PC-9 (cell line): Measurements from ENCODE around the gene RNLS. TPM values are rescaled to one million over a fixed set of nuclear protein-coding genes. Genes with fewer than 3 reads are reported as not detected.
A peak's percentile ranks its signal among the peaks of the same experiment; 100 is the strongest.

Experiments used
- BruUV-seq: library from RNA; stranded (reverse); fragments of 400-500 nt; replicated peaks from 2 replicates; lab custom pipeline; 2021; lab: Mats Ljungman, UMichigan
- CTCF ChIA-PET: fragments of 300-600 bp; sonication (Branson Sonifier 250); formaldehyde crosslinking; loops from one replicate; lab custom pipeline; 2022; ENCODE audit warnings: antibody characterized with exemption; lab: Charles Lee
- POLR2A ChIA-PET: fragments of 300-600 bp; sonication (Branson Sonifier 250); formaldehyde crosslinking; loops from one replicate; lab custom pipeline; 2022; ENCODE audit warnings: antibody characterized with exemption; ENCODE audit not compliant: unreplicated experiment; lab: Charles Lee
- DNase-seq, 2 experiments: peaks; one replicate each; pipeline versions ENCODE4 v3.0.0 to v3.0.0-alpha.2; 2015 to 2022; ENCODE audit warnings: mixed read lengths in 1 of 2
- H2AFZ ChIP-seq: fragments of 200-600 bp; sonication (generic); 2 replicates; pipeline ENCODE4 v1.8.1; 2017; ENCODE audit warnings: antibody characterized with exemption
- H3F3A ChIP-seq: fragments of 200-600 bp; sonication (generic); 2 replicates; pipeline ENCODE4 v1.8.1; 2017; ENCODE audit warnings: antibody characterized with exemption, mild to moderate bottlenecking, low read depth; ENCODE audit not compliant: insufficient read depth
- H3K27ac ChIP-seq: fragments of 200-600 bp; sonication (generic); 2 replicates; pipeline ENCODE4 v1.6.1; 2016; ENCODE audit warnings: mixed run types
- H3K27me3 ChIP-seq: fragments of 200-600 bp; sonication (generic); 2 replicates; pipeline ENCODE4 v1.6.1; 2016; ENCODE audit warnings: low read depth, mixed run types; ENCODE audit not compliant: insufficient read depth
- H3K36me3 ChIP-seq: fragments of 200-600 bp; sonication (generic); 2 replicates; pipeline ENCODE4 v1.6.1; 2016; ENCODE audit warnings: low read depth, mixed run types
- H3K4me1 ChIP-seq: fragments of 200-600 bp; sonication (generic); replicated peaks from 2 replicates; pipeline ENCODE4 v1.6.1; 2016; ENCODE audit warnings: mixed run types; ENCODE audit not compliant: insufficient read depth
- H3K4me2 ChIP-seq: fragments of 200-600 bp; sonication (generic); 2 replicates; pipeline ENCODE4 v1.6.1; 2017; ENCODE audit warnings: mixed run types
- H3K4me3 ChIP-seq: fragments of 200-600 bp; sonication (generic); 2 replicates; pipeline ENCODE4 v1.6.1; 2016; ENCODE audit warnings: mixed run types
- H3K79me2 ChIP-seq: fragments of 200-600 bp; sonication (generic); 2 replicates; pipeline ENCODE4 v1.6.1; 2017; ENCODE audit warnings: low read depth, mixed run types
- H3K9me2 ChIP-seq: fragments of 200-600 bp; sonication (generic); 2 replicates; pipeline ENCODE4 v1.8.1; 2017; ENCODE audit warnings: mild to moderate bottlenecking; ENCODE audit not compliant: insufficient read depth
- H3K9me3 ChIP-seq: fragments of 200-600 bp; sonication (generic); 2 replicates; pipeline ENCODE4 v1.8.1; 2016; ENCODE audit warnings: low read depth; ENCODE audit not compliant: insufficient read depth
- H4K20me1 ChIP-seq: fragments of 200-600 bp; sonication (generic); 2 replicates; pipeline ENCODE4 v1.8.1; 2017; ENCODE audit not compliant: insufficient read depth
- EZH2 ChIP-seq: fragments of 200-600 bp; sonication (generic); IDR thresholded peaks from 2 replicates; pipeline ENCODE4 v1.8.0; 2017; ENCODE audit warnings: antibody characterized with exemption, low read depth
- intact Hi-C: fragments of 100-400 bp; cut with micrococcal nuclease; formaldehyde crosslinking; loops from one replicate; pipeline ENCODE4 v1.10.0; 2022; ENCODE audit not compliant: unreplicated experiment
- total RNA-seq: library from RNA; stranded (reverse); gene quantifications from 2 replicates; pipeline ENCODE4 v1.2.3, GENCODE V29; 2021
- TF ChIP-seq, protein P1 (sequence below): fragments of 200-600 bp; sonication (generic); conservative IDR thresholded peaks from 2 replicates; pipeline ENCODE4 v1.6.1; 2017; ENCODE audit warnings: mixed run types, antibody characterized with exemption, mild to moderate bottlenecking, moderate library complexity

RNLS gene
- total RNA-seq, 1 experiment from 2014 or later: not detected

DNA sequence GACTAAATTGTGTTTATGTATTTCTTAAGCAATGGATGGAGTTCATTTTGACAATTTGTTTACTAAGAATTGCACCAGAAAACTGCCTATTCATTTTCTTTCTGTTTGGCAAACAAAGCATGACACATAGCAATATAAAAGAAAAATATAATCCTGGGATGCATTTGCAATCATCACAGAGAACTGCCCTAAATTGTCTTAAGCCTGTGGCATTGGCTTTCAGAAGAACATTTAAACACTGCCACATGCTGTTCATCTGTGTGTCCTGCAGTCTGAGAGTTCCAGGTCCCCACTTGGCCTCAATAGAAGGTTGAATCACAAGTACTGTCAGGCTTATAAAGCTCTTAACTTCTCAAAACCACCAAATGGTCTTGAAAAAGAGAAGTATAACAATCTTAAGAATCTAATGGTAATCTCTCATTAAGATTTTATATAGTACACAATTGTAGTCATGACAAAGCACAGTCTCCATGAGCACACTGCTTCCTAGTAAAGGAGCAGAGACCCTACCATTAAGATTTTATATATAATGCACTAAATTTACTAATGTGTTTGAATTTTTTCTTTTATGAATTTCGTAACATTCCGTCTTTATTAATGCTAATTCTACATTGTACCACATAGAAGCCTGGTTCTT lies 29.9 kb downstream of the RNLS start:
- POLR2A ChIA-PET: no interaction called here

DNA sequence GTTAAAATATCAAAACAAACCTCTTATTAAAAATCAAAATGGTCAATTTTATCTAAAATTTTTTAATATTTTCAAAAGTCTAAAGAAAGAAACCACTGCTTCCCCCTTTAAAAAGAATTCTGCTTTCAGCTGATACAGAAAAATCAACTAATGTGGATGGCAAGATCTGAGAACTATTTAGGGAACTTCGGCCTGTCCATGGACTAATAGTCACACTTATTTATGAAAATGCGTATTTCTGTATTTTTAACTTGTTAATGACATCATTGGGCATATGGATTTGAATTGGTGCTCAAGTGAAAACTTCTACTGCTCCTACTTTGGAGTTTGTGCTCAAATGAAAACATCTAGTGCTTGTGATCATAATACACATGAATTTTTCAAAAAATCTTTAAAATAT lies 31.9 kb downstream of the RNLS start:
- Histone ChIP-seq H2AFZ (no peak overlapping the region), H3K9me3 (no peaks in the 10 kb centered on the region; the same call in 1 of the 2 replicates), H3K4me1 (peaks cover 6% of the 10 kb centered on the region), H3K79me2 (no peaks in the 10 kb centered on the region), H3K9me2 (no peaks in the 10 kb centered on the region), H3K27me3 (no peaks in the 10 kb centered on the region), H3K27ac (no peak overlapping the region), H4K20me1 (no peaks in the 10 kb centered on the region), H3K4me2 (no peak overlapping the region), H3F3A (0 out of 2 replicates have a peak, but pooled peaks cover 3% of the 10 kb centered on the region), H3K4me3 (no peak overlapping the region), H3K36me3 (no peaks in the 10 kb centered on the region)
- BruUV-seq: no TSS peak
- DNase-seq: no peak
- TF ChIP-seq EZH2: no peak
- TF ChIP-seq, protein P1, sequence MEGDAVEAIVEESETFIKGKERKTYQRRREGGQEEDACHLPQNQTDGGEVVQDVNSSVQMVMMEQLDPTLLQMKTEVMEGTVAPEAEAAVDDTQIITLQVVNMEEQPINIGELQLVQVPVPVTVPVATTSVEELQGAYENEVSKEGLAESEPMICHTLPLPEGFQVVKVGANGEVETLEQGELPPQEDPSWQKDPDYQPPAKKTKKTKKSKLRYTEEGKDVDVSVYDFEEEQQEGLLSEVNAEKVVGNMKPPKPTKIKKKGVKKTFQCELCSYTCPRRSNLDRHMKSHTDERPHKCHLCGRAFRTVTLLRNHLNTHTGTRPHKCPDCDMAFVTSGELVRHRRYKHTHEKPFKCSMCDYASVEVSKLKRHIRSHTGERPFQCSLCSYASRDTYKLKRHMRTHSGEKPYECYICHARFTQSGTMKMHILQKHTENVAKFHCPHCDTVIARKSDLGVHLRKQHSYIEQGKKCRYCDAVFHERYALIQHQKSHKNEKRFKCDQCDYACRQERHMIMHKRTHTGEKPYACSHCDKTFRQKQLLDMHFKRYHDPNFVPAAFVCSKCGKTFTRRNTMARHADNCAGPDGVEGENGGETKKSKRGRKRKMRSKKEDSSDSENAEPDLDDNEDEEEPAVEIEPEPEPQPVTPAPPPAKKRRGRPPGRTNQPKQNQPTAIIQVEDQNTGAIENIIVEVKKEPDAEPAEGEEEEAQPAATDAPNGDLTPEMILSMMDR: no peak
- ChIA-PET POLR2A (no interaction called here), CTCF (no interaction called here)
- intact Hi-C loops: loop anchor here (5.0 kb wide), 1 partner anchor 149 kb away; no protein-coding TSS in a partner anchor

More for the DNA sequence above, 29.9 kb downstream of the RNLS start:
- intact Hi-C loops: loop anchor here (1.0 to 5.0 kb wide), 5 partner anchors 151 to 703 kb away; partner anchors contain the start of genes KLLN and PTEN
- no peak overlapping the region for H2AFZ ChIP-seq
- peaks cover 5% of the 10 kb centered on the region; the same call in 1 of the 2 replicates for H3K9me3 ChIP-seq
- no peaks in the 10 kb centered on the region for H3K27me3 ChIP-seq
- no peak for TF ChIP-seq EZH2
- TF ChIP-seq, protein P1: peak; percentile 76
- BruUV-seq: no TSS peak
- no peaks in the 10 kb centered on the region for H3K79me2 ChIP-seq
- peak; percentile 11 to 78 for DNase-seq
- no peak overlapping the region for H3K4me3 ChIP-seq
- peak overlapping the region; percentile 3; the same call in 1 of the 2 replicates for H3K27ac ChIP-seq
- peaks cover 6% of the 10 kb centered on the region for H3K4me1 ChIP-seq
- no peaks in the 10 kb centered on the region for H4K20me1 ChIP-seq
- no peaks in the 10 kb centered on the region for H3K9me2 ChIP-seq
- peak overlapping the region; percentile 8; the same call in 1 of the 2 replicates for H3K4me2 ChIP-seq
- 0 out of 2 replicates have a peak, but pooled peaks cover 3% of the 10 kb centered on the region for H3F3A ChIP-seq
- CTCF ChIA-PET: interaction anchor here (0.5 to 1.6 kb wide), 2 partner anchors 165 to 711 kb away, joined by 3 to 5 read pairs; no protein-coding TSS in a partner anchor
- H3K36me3 ChIP-seq: no peaks in the 10 kb centered on the region

GRCh38 chr10:88546497-88546896 lies 36.6 kb downstream of the RNLS start:
- Histone ChIP-seq H3K27me3 (no peaks in the 10 kb centered on the region), H3K4me1 (no peaks in the 10 kb centered on the region), H3K27ac (no peak overlapping the region), H3K79me2 (no peaks in the 10 kb centered on the region), H3K4me3 (no peak overlapping the region), H3K36me3 (no peaks in the 10 kb centered on the region), H2AFZ (no peak overlapping the region), H3K9me3 (no peaks in the 10 kb centered on the region), H4K20me1 (no peaks in the 10 kb centered on the region), H3K9me2 (no peaks in the 10 kb centered on the region), H3F3A (no peaks in the 10 kb centered on the region), H3K4me2 (no peak overlapping the region)
- intact Hi-C loops: loop anchor here (5.0 kb wide), 1 partner anchor 409 kb away; no protein-coding TSS in a partner anchor
- TF ChIP-seq, protein P1: no peak
- TF ChIP-seq EZH2: no peak
- ChIA-PET CTCF (no interaction called here), POLR2A (no interaction called here)
- no peak for DNase-seq
- BruUV-seq: no TSS peak
